HG03575 (cell line): ENCODE results near the gene HTD2.
A peak's percentile ranks its signal among the peaks of the same experiment; 100 is the strongest.
"Not testable (repeated sequence)": the region's sequence is repeated elsewhere in the genome, so short reads cannot be mapped to it uniquely, and the experiment has no call there.

Experiments
- ATAC-seq: cut with Tn5 transposase; IDR thresholded peaks from one replicate; pipeline ENCODE4 v1.9.1; 2021; ENCODE audit not compliant: unreplicated experiment, insufficient number of reproducible peaks, low FRiP score; ENCODE audit errors: extremely low read depth

The HTD2 gene

GRCh38 chr3:58329150-58329921 lies 23.0 kb downstream of the HTD2 start:
- ATAC-seq: no peak

GRCh38 chr3:58329922-58330413 lies 23.6 kb downstream of the HTD2 start:
- ATAC-seq: no peak

GRCh38 chr3:58331593-58332152 lies 25.4 kb downstream of the HTD2 start:
- no peak for ATAC-seq

- ATAC-seq: no peak
Observed at GRCh38 chr3:58332575-58333188, 26.4 kb downstream of the HTD2 start, which contains the start of gene PXK. Gene PXK, plus strand, starts transcription at chr3:58332892. Its CDS starts 97 bp downstream, at chr3:58332989.

- ATAC-seq: no peak
Observed at GRCh38 chr3:58333206-58334012, 27.1 kb downstream of the HTD2 start.

- no peak for ATAC-seq
Observed at GRCh38 chr3:58334013-58334321, 27.6 kb downstream of the HTD2 start.

- ATAC-seq: no peak
Observed at GRCh38 chr3:58334506-58334884, 28.2 kb downstream of the HTD2 start.

GRCh38 chr3:58335652-58335947 lies 29.3 kb downstream of the HTD2 start:
- ATAC-seq: no peak

GRCh38 chr3:58336135-58336882 lies 30.0 kb downstream of the HTD2 start:
- no peak for ATAC-seq

- ATAC-seq: no peak
Observed at GRCh38 chr3:58337190-58337589, 30.9 kb downstream of the HTD2 start.

- ATAC-seq: not testable (repeated sequence)
Observed at GRCh38 chr3:58339146-58339545, 32.8 kb downstream of the HTD2 start.

GRCh38 chr3:58340594-58341244 lies 34.4 kb downstream of the HTD2 start:
- ATAC-seq: no peak

- no peak for ATAC-seq
Observed at GRCh38 chr3:58341376-58341775, 35.1 kb downstream of the HTD2 start.

- no peak for ATAC-seq
Observed at GRCh38 chr3:58342676-58343075, 36.4 kb downstream of the HTD2 start.

- no peak for ATAC-seq
Observed at GRCh38 chr3:58345457-58345856, 39.1 kb downstream of the HTD2 start.

- ATAC-seq: no peak
Observed at GRCh38 chr3:58346368-58346767, 40.0 kb downstream of the HTD2 start.

GRCh38 chr3:58347984-58348383 lies 41.7 kb downstream of the HTD2 start:
- no peak for ATAC-seq

- ATAC-seq: peak; percentile 55
Observed at GRCh38 chr3:58349792-58350626, 43.7 kb downstream of the HTD2 start.
